Dendritic cell treated with granulocyte-macrophage colony-stimulating factor and Interleukin-4, amounts not matched to agents 40 ng/mL and 50 ng/mL, for 4 days (primary cell): Measurements from ENCODE around the gene ADAP1.

Experiments
- H3K27ac Mint-ChIP-seq: one replicate; pipeline ENCODE4 v1.8.0; 2022; ENCODE audit warnings: mild to moderate bottlenecking, mixed read lengths
- H3K27me3 Mint-ChIP-seq: one replicate; pipeline ENCODE4 v1.8.0; 2022; ENCODE audit warnings: mild to moderate bottlenecking, mixed read lengths
- H3K36me3 Mint-ChIP-seq: one replicate; pipeline ENCODE4 v1.8.0; 2022; ENCODE audit warnings: low read depth, mixed read lengths
- H3K4me1 Mint-ChIP-seq: one replicate; pipeline ENCODE4 v1.8.0; 2022; ENCODE audit warnings: low read depth, mixed read lengths
- H3K4me3 Mint-ChIP-seq: one replicate; pipeline ENCODE4 v1.8.0; 2022; ENCODE audit warnings: mild to moderate bottlenecking, moderate library complexity, mixed read lengths
- H3K9me3 Mint-ChIP-seq: one replicate; pipeline ENCODE4 v1.8.0; 2022; ENCODE audit warnings: mixed read lengths
- intact Hi-C: fragments of 100-400 bp; cut with micrococcal nuclease; formaldehyde crosslinking; loops from one replicate; pipeline ENCODE4 v1.15.0; 2022

The ADAP1 gene

DNA sequence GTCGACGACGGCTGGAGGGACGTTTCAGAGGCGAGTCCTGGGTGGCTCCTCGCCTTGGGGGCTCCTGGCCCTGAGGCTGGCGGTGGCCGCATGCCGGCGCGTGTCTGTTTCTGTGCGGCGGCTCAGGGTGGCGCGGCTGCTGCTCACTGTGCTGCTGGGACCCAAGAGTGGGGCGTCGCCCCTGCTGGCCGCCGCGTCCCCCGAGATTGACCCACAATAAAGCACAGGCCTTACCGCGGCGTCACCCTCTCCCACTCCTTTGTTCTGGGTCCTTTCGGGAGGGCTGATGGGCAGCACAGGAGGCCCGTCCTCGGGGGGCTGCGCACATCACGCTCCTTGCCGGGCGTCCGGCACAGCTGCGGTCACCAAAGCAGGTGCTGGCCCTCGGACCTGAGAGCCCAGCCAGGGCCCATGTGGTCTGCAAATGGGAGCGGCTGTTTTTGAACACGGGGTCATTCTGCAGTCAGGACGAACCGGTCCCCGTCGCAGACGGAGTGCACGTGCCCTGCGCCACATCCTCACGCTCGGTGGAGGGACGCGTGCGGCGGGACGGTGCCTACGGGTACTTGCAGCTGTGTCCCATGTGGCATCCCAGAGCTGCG, 58.9 kb downstream of the ADAP1 start:
- Mint-ChIP-seq H3K27me3 (no peaks in the 10 kb centered on the region), H3K4me1 (peaks cover 23% of the 10 kb centered on the region), H3K36me3 (peaks cover 100% of the 10 kb centered on the region), H3K9me3 (no peaks in the 10 kb centered on the region), H3K4me3 (no peak overlapping the region), H3K27ac (no peak overlapping the region)
- intact Hi-C loops = no loop called here

GRCh38 chr7:894927-895450, 59.5 kb downstream of the ADAP1 start:
- Mint-ChIP-seq H3K36me3 (peaks cover 97% of the 10 kb centered on the region), H3K4me1 (peaks cover 23% of the 10 kb centered on the region), H3K27ac (no peak overlapping the region), H3K9me3 (no peaks in the 10 kb centered on the region), H3K27me3 (no peaks in the 10 kb centered on the region), H3K4me3 (no peak overlapping the region)
- intact Hi-C loops = no loop called here

GRCh38 chr7:894164-894867, 60.2 kb downstream of the ADAP1 start:
- intact Hi-C loops = no loop called here
- Mint-ChIP-seq H3K4me1 (peaks cover 17% of the 10 kb centered on the region), H3K4me3 (no peak overlapping the region), H3K27me3 (no peaks in the 10 kb centered on the region), H3K9me3 (no peaks in the 10 kb centered on the region), H3K36me3 (peaks cover 94% of the 10 kb centered on the region), H3K27ac (no peak overlapping the region)

DNA sequence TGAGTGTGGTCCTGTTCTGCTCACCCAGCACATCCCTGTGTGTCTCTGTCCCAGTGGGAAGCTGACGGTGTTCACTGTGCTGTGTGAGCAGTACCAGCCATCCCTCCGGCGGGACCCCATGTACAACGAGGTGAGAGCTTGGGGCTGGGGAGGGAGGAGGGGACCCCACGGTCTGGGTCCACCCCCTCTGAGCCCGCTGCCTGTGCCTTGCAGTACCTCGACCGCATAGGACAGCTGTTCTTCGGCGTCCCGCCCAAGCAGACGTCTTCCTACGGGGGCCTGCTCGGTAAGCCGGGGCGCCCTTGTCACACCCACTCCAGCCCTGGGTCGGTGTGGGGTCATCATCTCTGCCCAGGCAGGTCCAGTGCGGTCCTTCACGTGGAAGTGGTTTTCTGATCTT, 60.8 kb downstream of the ADAP1 start:
- no peaks in the 10 kb centered on the region for H3K27me3 Mint-ChIP-seq
- no peaks in the 10 kb centered on the region for H3K9me3 Mint-ChIP-seq
- peaks cover 11% of the 10 kb centered on the region for H3K4me1 Mint-ChIP-seq
- intact Hi-C loops = no loop called here
- H3K36me3 Mint-ChIP-seq = peaks cover 94% of the 10 kb centered on the region
- H3K4me3 Mint-ChIP-seq = no peak overlapping the region
- no peak overlapping the region for H3K27ac Mint-ChIP-seq

GRCh38 chr7:892648-893593, 61.6 kb downstream of the ADAP1 start:
- H3K4me3 Mint-ChIP-seq = no peak overlapping the region
- H3K36me3 Mint-ChIP-seq = peaks cover 94% of the 10 kb centered on the region
- no peaks in the 10 kb centered on the region for H3K9me3 Mint-ChIP-seq
- H3K4me1 Mint-ChIP-seq = peaks cover 11% of the 10 kb centered on the region
- intact Hi-C loops = no loop called here
- H3K27ac Mint-ChIP-seq = no peak overlapping the region
- no peaks in the 10 kb centered on the region for H3K27me3 Mint-ChIP-seq

DNA sequence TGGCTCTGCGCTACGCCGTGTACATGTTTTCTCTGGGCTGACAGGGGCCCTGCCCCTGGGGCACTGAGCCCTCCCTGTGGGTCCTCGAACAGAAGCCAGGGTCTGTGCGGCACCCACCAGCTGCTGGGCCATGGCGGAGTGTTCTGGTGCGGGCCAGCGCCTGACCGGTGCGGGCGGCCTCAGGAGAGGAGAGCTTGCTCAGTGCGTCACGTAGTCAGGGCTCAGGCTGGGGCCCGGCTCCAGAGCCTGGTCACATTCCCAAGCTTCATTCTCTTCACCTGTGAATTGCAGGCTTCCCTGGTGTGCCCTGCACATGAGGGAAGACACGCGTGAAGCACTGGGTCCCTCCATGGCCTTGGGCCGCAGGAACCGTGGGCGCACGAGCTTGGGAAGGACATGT, 62.7 kb downstream of the ADAP1 start:
- Mint-ChIP-seq H3K4me1 (peaks cover 11% of the 10 kb centered on the region), H3K36me3 (peaks cover 94% of the 10 kb centered on the region), H3K9me3 (no peaks in the 10 kb centered on the region), H3K27ac (no peak overlapping the region), H3K27me3 (no peaks in the 10 kb centered on the region), H3K4me3 (no peak overlapping the region)
- intact Hi-C loops = no loop called here

GRCh38 chr7:891291-891690, 63.2 kb downstream of the ADAP1 start:
- Mint-ChIP-seq H3K9me3 (no peaks in the 10 kb centered on the region), H3K27ac (no peak overlapping the region), H3K27me3 (no peaks in the 10 kb centered on the region), H3K4me1 (peaks cover 11% of the 10 kb centered on the region), H3K4me3 (no peak overlapping the region), H3K36me3 (peaks cover 94% of the 10 kb centered on the region)
- intact Hi-C loops = no loop called here

DNA sequence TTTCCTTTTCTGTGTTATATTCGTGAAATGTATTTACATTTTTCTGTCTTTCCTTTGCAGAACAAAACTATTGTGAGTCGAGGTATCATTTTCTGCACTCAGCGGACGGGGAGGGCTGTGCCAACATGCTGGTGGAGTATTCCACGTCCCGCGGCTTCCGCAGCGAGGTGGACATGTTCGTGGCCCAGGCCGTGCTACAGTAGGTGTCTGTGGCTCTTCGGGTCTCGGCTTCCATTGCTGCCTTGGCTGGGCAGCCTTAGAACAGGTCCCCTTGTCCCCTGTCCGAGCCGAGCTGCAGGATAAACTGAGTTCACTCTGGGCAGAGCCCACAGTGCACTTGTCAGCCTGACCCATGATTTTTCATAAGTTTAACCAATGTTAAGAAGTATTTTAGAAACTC, 63.6 kb downstream of the ADAP1 start:
- Mint-ChIP-seq H3K27ac (no peak overlapping the region), H3K4me1 (peaks cover 13% of the 10 kb centered on the region), H3K27me3 (no peaks in the 10 kb centered on the region), H3K9me3 (no peaks in the 10 kb centered on the region), H3K36me3 (peaks cover 94% of the 10 kb centered on the region), H3K4me3 (no peak overlapping the region)
- intact Hi-C loops = no loop called here

GRCh38 chr7:889391-889790, 65.1 kb downstream of the ADAP1 start:
- intact Hi-C loops = no loop called here

GRCh38 chr7:889025-889390, 65.5 kb downstream of the ADAP1 start:
- Mint-ChIP-seq H3K36me3 (peaks cover 90% of the 10 kb centered on the region), H3K27ac (no peak overlapping the region), H3K4me3 (no peak overlapping the region), H3K27me3 (no peaks in the 10 kb centered on the region), H3K4me1 (peaks cover 20% of the 10 kb centered on the region), H3K9me3 (no peaks in the 10 kb centered on the region)
- intact Hi-C loops = no loop called here

More at GRCh38 chr7:889391-889790, 65.1 kb downstream of the ADAP1 start:
- Mint-ChIP-seq H3K9me3 (no peaks in the 10 kb centered on the region), H3K4me1 (peaks cover 20% of the 10 kb centered on the region), H3K36me3 (peaks cover 90% of the 10 kb centered on the region), H3K4me3 (no peak overlapping the region), H3K27me3 (no peaks in the 10 kb centered on the region), H3K27ac (no peak overlapping the region)

GRCh38 chr7:888081-889024, 66.1 kb downstream of the ADAP1 start:
- Mint-ChIP-seq H3K36me3 (peaks cover 90% of the 10 kb centered on the region), H3K9me3 (no peaks in the 10 kb centered on the region), H3K27me3 (no peaks in the 10 kb centered on the region), H3K4me1 (peaks cover 18% of the 10 kb centered on the region), H3K27ac (no peak overlapping the region), H3K4me3 (no peak overlapping the region)
- intact Hi-C loops = no loop called here

DNA sequence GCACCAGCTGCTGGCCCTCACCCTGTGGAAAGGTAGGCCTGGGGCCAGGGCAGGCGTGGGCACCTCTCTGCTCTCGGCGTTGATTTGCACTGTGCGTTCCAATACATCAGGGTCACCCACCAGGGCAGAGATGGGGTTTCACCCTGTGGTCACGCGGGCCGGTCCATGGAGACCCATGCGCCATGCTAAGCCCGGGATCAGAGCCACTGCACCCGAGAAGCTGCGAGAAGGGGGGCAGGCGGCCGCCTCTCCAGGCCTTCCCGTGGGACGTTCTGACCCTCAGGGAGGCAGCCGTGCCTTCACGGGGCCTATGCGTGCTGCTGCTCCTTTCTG, 67.0 kb downstream of the ADAP1 start:
- H3K9me3 Mint-ChIP-seq = no peaks in the 10 kb centered on the region
- peaks cover 90% of the 10 kb centered on the region for H3K36me3 Mint-ChIP-seq
- no peak overlapping the region for H3K27ac Mint-ChIP-seq
- no peaks in the 10 kb centered on the region for H3K27me3 Mint-ChIP-seq
- H3K4me3 Mint-ChIP-seq = no peak overlapping the region
- peaks cover 17% of the 10 kb centered on the region for H3K4me1 Mint-ChIP-seq
- intact Hi-C loops = no loop called here
